GM08714 (cell line): Measurements from ENCODE around the gene DDR2.
"Not testable (repeated sequence)": the region's sequence is repeated elsewhere in the genome, so short reads cannot be mapped to it uniquely, and the experiment has no call there.

Experiments used
- H3K4me3 ChIP-seq: fragments of 200-500 bp; sonication (Bioruptor generic); 2 replicates; pipeline ENCODE4 v1.5.1; 2014; ENCODE audit warnings: mild to moderate bottlenecking, low read length, inconsistent platforms
- ZNF274 ChIP-seq: IDR thresholded peaks from 2 replicates; pipeline ENCODE4 v1.6.1; 2012; ENCODE audit warnings: mild to moderate bottlenecking, low read depth, low read length

Gene DDR2

DNA sequence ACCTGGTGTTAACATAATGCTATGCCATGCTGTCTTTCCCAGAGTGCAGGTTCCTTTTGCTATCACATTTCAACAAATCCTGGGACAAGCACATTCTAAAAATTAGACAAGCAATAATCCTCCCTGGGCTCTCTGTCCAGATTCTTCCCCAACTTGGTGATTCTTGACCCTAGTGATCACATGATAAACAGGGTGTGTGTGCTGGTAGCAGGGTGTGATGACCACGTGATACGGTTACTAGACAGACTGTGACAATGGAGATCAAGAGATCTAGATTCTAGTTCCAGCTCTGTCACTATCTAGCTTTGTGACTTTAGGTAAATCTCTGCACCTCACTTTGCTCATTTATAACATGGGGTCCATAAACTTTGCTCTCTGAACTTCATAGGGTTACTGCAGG, 96.3 kb downstream of the DDR2 start:
- H3K4me3 ChIP-seq, result no peak overlapping the region
- TF ChIP-seq ZNF274, result no peak

DNA sequence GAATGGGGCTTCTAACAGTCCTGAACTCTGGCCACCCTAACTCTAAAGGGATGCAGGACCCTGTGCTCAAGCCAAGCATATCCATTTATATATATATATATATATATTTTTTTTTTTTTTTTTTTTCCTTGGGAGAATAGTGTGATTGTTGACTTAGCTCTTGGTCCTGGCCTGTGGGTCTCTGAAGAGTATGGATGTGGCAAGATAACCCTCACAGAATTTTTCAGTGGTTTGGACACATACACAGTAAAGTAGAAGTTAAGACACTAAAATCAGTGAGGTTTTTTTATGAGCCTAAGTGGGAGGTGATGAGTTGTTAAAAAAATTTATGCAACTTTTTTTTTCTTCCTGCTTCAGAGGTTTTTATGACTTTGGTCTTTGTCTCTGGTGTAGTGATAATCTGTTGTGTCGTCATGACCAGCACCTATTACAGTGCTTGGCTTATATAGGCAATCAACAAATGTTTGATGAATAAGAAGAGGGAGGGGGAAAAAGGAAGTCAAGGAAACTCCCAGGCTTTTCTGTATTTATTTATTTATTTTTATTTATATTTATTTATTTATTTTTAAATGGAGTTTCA, 97.0 kb downstream of the DDR2 start:
- H3K4me3 ChIP-seq, result not testable (repeated sequence)

DNA sequence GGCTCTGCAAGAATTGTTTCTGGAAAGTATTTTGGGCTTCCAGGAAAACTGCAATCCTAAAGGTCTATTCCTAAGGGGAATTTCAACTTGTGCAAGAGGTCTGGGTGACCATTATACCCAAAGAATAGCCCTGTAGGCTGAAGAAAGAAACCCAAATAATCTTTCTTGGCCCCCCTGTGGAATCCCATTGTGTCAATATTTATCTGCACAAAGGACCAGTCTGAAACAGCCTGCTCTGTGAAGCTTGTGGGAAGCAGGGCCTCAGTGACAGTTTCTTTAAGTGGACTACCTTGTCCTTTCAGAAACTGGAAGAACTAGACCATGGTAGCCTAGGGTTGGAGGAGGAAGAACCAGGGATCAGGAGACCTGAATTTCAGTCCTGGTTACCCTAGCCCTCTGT, 99.8 kb downstream of the DDR2 start:
- no peak for TF ChIP-seq ZNF274
- no peak overlapping the region for H3K4me3 ChIP-seq

DNA sequence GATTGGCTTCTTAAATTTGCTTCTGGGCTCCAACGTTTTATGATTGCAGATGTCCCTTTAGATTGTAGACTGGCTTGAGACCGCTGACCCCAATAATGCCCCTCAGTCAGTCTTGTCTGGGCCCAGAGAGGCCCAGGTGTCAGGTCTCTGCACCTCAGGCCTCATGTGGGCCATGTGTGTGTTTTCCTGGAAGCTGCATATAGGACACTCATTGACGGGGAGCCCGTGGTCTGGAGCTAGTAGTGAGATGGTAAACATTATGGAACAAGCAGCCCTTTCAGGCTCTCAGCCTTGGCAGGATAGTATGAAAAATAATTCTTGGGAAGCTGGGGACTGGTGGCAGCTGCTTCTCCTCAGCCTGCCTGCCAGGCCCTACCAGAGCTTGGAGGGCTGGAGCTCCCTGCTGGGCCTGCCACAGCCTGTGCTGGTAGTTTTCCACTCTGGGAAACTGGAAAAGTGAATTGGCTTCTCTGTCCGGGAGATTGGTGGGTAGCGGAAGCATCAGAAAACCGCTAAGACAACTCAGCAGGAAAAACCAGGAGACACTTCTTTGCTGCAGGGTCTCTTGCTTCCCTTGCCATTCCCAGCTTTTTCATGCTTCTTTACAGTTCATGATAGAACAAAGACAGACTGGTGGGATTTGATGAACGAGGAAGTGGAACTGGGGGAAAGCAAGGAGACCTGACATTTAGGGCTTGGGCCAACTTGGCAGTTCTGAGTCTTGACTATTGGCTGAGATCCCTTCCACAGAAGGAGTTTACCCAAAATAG, 100.5 kb downstream of the DDR2 start:
- TF ChIP-seq ZNF274, result no peak
- no peak overlapping the region for H3K4me3 ChIP-seq

DNA sequence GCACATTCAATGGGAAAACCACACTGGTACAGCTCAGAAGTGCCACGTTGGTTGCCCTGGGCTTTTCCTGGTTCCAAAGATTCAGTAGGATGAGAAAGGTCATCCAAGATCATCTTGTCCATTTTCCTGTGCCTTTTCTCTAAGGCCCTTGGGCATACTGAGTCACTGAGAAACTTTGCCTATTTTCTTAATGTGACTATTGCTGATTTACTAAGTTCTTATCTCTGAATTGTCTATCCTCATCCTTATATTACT, 101.0 kb downstream of the DDR2 start:
- no peak overlapping the region for H3K4me3 ChIP-seq
- TF ChIP-seq ZNF274, result no peak

DNA sequence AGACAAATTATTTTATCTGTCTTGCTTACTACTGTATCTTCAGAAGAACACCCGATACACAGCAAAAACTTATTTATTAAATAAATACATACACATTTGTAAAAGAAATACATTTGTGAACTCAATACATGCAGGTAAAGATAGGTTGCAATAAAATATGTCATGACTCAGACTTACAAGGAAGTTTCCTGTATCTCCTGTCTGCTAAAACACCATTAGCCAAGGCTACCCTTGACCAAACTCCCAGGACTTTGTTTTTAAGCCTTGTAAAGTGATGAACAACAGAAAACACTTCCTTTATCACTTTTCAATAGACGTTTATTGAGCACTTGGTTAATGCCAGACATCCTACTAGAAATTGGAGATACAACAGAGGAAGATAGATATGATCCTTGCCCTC, 101.8 kb downstream of the DDR2 start:
- TF ChIP-seq ZNF274, result no peak
- no peak overlapping the region for H3K4me3 ChIP-seq

DNA sequence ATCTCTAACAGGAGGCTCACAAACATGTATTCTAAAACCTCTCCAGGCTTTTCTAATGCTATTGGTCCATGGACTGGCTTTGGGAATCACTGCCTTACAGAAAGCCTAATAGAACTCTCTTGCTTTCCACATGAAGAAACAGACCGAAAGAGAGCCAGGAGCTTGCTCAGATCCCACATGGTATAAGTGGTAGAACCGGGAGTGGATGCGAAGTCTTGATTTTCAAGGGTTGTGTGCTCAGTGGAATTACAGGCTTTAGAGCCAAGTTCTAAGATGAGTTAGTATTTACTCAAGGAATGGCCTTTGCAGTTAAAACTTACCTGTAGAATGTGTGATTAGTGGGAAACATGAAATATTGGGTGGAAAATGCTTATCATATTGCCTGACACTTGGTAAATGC, 103.9 kb downstream of the DDR2 start:
- no peak overlapping the region for H3K4me3 ChIP-seq
- no peak for TF ChIP-seq ZNF274

DNA sequence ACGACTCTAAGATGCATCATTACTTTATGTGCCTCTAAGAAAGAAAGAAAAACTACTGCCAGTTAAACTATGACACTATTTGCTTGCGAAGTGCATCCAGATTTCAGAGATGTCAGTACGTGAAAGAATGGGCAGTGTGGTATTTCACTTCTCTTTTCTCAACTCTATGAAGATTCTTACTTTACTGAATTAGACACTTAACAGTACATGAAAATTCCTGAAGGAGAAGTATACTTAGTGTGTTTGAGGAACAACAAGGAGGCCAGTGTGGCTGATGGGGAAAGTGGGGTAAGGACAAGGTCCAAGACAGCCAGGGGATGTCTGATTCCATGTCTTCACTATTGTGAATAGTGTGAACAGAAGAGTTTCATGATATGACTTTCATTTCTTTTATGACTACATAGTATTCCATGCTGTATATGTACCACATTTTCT, 104.4 kb downstream of the DDR2 start:
- no peak overlapping the region for H3K4me3 ChIP-seq
- no peak for TF ChIP-seq ZNF274

DNA sequence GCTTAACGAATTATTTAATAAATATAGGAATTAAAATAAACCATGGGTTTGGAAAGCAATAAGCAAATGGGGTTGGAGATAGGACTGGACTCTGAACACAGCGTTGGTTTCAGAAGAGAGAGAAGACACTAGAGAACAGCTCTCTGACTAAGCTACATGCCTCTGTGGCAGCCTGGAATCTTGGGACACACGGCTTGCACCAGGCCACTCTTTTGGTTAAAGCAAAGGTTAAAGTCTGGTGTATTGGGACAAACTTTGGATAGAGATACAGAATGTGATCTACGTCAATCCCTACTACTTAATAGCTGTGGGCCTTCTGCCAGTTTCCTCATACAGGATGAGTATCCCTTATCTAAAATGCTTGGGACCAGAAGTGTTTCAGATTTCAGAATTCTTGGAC, 108.5 kb downstream of the DDR2 start:
- no peak for TF ChIP-seq ZNF274
- no peak overlapping the region for H3K4me3 ChIP-seq

DNA sequence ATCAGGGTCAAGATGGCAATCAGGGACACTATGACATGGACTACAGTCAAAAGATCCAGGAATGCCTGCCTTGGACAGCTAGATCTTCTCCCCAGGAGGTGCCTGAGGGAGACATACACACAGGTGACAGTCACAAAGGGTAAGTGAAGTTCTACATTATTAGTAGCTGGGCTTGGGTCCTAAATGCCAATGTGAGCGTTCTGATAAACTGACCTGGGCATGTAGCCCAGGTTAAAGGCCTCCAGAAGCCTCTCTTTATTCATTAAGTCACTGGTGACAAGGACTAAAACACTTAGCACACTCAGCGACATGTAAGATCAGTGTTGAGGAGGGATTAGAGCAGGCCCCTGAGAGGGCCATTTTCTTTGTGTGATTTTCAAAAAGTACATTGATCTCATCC, 109.3 kb downstream of the DDR2 start:
- TF ChIP-seq ZNF274, result no peak
- H3K4me3 ChIP-seq, result no peak overlapping the region

DNA sequence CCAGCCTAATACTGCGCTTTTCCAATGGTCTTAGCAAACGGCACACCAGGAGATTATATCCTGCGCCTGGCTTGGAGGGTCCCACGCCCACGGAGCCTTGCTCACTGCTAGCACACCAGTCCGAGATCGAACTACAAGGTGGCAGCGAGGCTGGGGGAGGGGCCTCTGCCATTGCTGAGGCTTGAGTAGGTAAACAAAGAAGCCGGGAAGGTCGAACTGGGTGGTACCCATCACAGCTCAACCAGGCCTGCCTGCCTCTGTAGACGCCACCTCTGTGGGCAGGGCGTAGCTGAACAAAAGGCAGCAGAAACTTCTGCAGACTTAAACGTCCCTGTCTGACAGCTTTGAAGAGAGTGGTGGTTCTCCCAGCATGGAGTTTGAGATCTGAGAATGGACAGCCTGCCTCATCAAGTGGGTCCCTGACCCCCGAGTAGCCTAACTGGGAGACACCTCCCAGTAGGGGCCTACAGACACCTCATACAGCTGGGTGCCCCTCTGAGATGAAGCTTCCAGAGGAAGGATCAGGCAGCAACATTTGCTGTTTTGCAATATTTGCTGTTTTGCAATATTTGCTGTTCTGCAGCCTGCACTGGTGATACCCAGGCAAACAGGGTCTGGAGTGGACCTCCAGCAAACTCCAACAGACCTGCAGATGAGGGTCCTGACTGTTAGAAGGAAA, 114.1 kb downstream of the DDR2 start:
- not testable (repeated sequence) for H3K4me3 ChIP-seq

DNA sequence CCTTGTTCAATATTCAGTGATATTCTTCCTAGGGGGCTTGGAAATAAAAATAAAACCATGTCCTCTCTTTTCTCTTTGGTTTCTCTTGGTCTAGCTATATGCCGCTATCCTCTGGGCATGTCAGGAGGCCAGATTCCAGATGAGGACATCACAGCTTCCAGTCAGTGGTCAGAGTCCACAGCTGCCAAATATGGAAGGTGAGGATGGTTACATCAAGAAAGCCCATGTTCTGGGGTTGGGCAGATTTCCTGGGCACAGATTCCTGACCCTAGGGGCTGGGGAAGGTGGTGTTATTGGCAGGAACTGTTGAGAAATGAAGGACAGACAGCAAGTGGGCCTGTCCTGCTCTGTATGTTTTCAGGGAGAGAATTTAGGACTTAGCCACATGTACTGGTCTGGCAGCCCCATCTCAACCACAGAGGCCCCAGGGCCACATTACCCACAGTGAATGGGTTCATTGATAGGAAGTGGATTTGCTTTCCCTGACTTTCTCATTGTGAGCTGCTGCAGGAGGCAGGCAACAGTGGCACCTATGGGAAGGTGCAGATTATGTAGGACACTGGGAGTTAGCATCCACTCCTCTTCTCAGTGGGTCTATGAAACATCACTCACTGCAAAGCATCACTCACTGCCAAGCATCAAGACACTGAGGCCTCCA, 120.9 kb downstream of the DDR2 start:
- no peak for TF ChIP-seq ZNF274
- H3K4me3 ChIP-seq, result no peak overlapping the region

DNA sequence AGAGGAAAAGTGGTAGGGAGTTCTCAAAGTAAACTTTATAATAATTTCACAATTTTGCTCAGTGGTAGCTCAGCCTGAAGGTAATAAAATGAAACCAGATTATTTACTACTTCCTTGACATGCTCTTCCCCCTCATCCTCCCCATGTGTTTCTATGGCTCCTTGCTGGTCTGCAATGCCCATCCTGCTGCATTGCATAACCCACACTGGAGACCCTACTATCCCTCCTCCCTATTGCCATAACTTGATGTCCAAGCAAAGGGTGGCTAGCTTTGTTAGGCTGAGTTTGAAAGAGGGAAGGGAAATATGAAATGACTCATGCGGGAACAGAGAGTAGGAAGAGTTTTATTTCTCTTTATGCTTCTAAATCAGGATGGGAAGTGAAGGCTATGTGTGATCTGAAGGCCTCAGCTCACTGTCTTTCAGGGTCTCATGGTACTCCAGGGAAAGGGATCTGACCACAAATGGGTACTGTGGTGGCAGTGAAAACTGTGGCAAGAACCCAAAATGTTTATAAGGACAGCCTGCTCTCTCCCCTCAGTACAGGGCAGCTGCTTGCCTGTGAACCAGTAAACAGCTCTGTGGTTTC, 121.8 kb downstream of the DDR2 start:
- no peak overlapping the region for H3K4me3 ChIP-seq
- no peak for TF ChIP-seq ZNF274

DNA sequence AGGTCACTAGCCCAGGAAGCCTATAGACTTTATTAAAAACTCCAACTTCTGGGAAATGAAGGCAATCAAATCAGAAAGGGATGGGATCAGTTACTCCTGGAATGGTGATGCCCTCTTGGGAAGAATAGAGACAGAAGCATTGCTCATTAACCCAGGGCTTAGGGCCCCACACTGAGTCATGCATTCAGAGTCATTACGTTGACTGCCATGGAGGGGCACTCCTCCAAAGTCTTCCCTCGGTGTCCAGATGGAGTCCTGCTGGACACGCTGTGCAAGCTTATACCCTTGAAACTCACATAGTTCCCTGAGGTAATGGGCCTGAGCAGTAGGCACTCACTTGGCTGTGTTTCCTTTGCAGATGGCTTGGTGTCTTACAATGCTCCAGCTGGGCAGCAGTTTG, 123.0 kb downstream of the DDR2 start:
- no peak overlapping the region for H3K4me3 ChIP-seq
- no peak for TF ChIP-seq ZNF274

DNA sequence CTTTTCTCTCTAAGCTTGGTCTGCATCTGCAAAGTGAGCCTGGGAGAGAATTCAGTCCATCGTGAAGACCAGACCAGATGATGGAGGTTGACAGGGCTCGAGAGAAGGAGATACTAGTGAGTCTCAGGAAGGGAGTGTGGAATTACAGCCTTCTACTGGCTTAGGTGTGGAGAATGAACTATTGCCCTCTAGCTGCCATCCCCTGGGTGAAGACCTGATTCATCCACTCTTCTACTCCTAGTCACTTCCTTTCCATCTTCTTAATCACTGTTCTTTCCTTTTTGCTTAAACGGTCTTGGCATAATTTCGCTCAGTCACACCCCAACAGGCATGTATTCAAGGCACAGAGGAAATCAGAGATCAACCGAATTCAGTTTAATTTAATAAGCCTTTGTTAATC, 124.3 kb downstream of the DDR2 start:
- no peak overlapping the region for H3K4me3 ChIP-seq
- TF ChIP-seq ZNF274, result no peak
